Testis (tissue), 3 donors: ENCODE results near the gene STRN. TPM values are rescaled to one million over a fixed set of nuclear protein-coding genes. Genes with fewer than 3 reads are reported as not detected.

ENCODE experiments used
- DNase-seq: peaks from one replicate; pipeline ENCODE4 v3.0.0-alpha.2; 2019
- H3K27ac ChIP-seq, 2 donors: fragments of 200-600 bp; sonication (generic); one replicate each; pipeline ENCODE4 v1.5.1; 2019
- H3K27me3 ChIP-seq: fragments of 200-600 bp; sonication (generic); one replicate; pipeline ENCODE4 v1.5.1; 2019
- H3K36me3 ChIP-seq: fragments of 200-600 bp; sonication (generic); one replicate; pipeline ENCODE4 v1.5.1; 2017; ENCODE audit warnings: low read depth; ENCODE audit errors: missing control alignments
- H3K4me1 ChIP-seq: fragments of 200-600 bp; sonication (generic); one replicate; pipeline ENCODE4 v1.5.1; 2019
- H3K4me3 ChIP-seq, 2 donors: fragments of 200-600 bp; sonication (generic); one replicate each; pipeline ENCODE4 v1.5.1; 2017 to 2019
- H3K9me3 ChIP-seq: fragments of 200-600 bp; sonication (generic); one replicate; pipeline ENCODE4 v1.5.1; 2017
- POLR2A ChIP-seq: fragments of 450-650 bp; IDR thresholded peaks from one replicate; pipeline ENCODE4 v1.6.1; 2017; ENCODE audit warnings: antibody characterized with exemption, mild to moderate bottlenecking, moderate library complexity
- WGBS, 2 donors: methylation state at CpG; one replicate each; pipeline ENCODE4 v1.1.5; 2018; 5-methylcytosine and 5-hydroxymethylcytosine counted together
- intact Hi-C: fragments of 100-400 bp; cut with DNase I; formaldehyde crosslinking; loops from one replicate; pipeline ENCODE4 v1.15.1; 2023; ENCODE audit warnings: low total_unique reads
- polyA plus RNA-seq: library from polyadenylated mRNA; stranded (reverse); fragments of 350-450 nt; fragmentation: Illumina TruSeq; extraction: RNeasy Lipid Tissue Mini Kit (QIAGEN cat#74804); gene quantifications from one replicate; pipeline ENCODE4 v1.2.3, GENCODE V29; 2014; ENCODE audit warnings: low read depth, low replicate concordance; ENCODE audit not compliant: insufficient read depth
- total RNA-seq, 2 donors: library from RNA; depleted of rRNA; stranded (reverse); fragments of >200 nt; gene quantifications; one replicate each; pipeline ENCODE4 v1.2.3, GENCODE V29; 2016
- TF ChIP-seq, protein P1 (sequence below), 3 experiments: fragments of 450-650 bp in 2 of 3; fragments of 200-600 bp in 1 of 3; sonication (generic) in 1 of 3; IDR thresholded peaks; one replicate each; pipeline ENCODE4 v1.5.1; 2016 to 2019; ENCODE audit warnings: antibody characterized with exemption in 3 of 3, mild to moderate bottlenecking in 2 of 3, moderate library complexity in 1 of 3

Gene STRN
- total and polyA plus RNA-seq, 3 donors from 2014 or later: 13.9 to 37.1 (median 34.8) TPM

DNA sequence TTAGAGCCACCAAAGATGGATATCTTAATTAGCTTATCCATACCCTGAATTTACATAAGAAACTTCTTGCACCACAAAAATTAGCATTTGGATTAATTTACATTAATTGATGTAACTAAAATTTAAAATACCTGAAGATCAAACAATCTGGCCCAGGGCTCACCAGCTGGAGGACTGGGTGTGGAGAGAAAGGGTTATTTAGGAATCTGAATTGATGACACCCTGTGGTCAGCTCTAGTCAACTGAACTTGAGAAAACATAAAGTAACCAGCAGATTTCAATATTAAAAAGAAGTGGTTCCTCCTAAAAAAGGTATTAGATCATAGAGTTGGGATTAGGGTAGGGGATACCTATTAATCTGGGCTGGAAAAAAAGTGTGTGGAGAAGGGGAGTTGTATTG lies 122.5 kb downstream of the STRN start:
- H3K27me3 ChIP-seq: no peaks in the 10 kb centered on the region
- no peaks in the 10 kb centered on the region for H3K36me3 ChIP-seq
- no peaks in the 10 kb centered on the region for H3K4me1 ChIP-seq
- H3K9me3 ChIP-seq: no peaks in the 10 kb centered on the region
- no peak overlapping the region for H3K4me3 ChIP-seq
- no peak overlapping the region for H3K27ac ChIP-seq
- no peak for DNase-seq
- intact Hi-C loops: no loop called here
- TF ChIP-seq, protein P1, sequence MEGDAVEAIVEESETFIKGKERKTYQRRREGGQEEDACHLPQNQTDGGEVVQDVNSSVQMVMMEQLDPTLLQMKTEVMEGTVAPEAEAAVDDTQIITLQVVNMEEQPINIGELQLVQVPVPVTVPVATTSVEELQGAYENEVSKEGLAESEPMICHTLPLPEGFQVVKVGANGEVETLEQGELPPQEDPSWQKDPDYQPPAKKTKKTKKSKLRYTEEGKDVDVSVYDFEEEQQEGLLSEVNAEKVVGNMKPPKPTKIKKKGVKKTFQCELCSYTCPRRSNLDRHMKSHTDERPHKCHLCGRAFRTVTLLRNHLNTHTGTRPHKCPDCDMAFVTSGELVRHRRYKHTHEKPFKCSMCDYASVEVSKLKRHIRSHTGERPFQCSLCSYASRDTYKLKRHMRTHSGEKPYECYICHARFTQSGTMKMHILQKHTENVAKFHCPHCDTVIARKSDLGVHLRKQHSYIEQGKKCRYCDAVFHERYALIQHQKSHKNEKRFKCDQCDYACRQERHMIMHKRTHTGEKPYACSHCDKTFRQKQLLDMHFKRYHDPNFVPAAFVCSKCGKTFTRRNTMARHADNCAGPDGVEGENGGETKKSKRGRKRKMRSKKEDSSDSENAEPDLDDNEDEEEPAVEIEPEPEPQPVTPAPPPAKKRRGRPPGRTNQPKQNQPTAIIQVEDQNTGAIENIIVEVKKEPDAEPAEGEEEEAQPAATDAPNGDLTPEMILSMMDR (IDR thresholded peaks at IDR 0.05): no peak
- TF ChIP-seq POLR2A: no peak

DNA sequence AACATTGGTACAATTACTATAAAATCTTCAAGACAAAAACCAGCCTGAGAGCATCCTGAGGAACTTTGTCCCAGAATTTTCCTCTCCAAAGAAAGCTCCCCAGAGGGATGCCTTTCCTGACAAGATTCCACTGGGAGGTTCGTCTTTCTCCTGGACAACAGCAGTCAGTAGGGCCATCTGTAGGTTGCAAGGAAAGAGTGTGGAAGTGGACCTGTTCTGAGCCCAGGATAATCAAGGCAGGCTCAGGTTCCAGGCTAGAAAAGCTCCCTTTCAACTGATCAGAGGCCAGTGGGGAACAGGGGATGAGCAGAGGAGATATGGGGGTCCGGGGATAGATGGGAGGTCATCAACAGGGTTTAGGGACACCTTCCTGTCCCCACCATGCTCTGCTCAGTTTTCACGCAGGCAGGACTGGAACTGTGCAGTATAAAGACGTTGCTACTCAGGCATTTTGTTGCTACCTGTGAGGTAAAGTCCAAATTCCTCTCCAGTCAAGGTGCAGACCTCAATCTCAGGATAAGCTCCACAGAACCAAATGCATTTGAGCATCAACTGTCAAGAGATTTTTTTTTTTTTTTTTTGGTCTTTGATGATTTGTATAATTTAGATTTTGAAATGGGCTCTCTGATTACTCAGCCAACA lies 126.2 kb downstream of the STRN start:
- intact Hi-C loops: no loop called here
- Histone ChIP-seq H3K36me3 (no peaks in the 10 kb centered on the region), H3K27me3 (no peaks in the 10 kb centered on the region), H3K27ac (no peak overlapping the region), H3K4me3 (no peak overlapping the region), H3K4me1 (no peaks in the 10 kb centered on the region), H3K9me3 (no peaks in the 10 kb centered on the region)
- no peak for DNase-seq
- WGBS, 2 donors: 82 to 85% methylated on average over 2 to 4 of the region's 4 CpGs
- TF ChIP-seq, protein P1 (IDR thresholded peaks at IDR 0.05): no peak
- TF ChIP-seq POLR2A: no peak

DNA sequence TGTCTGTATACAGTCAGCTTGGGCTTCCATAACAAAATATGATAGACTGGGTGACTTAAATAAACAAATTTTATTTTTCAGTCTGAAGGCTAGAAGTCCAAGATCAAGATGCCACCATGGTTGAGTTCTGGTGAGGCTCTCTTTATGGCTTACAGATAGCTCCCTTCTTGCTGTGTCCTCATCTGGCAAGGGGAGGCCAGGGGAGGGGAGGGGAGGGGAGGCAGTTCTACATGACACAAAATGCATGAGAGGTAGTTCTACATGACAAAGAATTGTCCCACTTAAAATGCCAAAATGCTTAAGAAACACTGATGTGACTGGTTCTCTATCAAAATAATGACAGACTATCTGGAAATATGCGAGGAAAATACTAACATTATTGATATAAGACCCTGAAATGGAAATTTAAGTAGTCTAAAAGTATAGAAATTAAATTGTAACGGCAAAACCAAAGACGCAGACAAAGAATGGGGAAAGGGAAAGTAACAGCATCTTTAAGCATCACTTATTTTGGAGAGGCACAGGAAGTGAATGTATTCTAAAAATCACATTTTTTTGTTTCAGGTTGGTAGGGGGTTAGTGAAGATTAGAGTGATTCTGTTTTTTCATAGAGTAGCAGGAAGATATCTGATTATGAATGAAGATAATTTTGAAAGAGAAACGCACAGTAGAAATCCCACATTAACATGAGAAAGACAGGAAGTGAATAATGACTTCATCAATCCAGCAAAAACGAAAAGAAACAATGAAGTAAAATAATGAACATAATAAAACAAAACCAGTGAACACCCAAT lies 131.4 kb downstream of the STRN start:
- DNase-seq: no peak
- Histone ChIP-seq H3K36me3 (no peaks in the 10 kb centered on the region), H3K4me3 (no peak overlapping the region), H3K27ac (no peak overlapping the region), H3K9me3 (no peaks in the 10 kb centered on the region), H3K27me3 (no peaks in the 10 kb centered on the region), H3K4me1 (no peaks in the 10 kb centered on the region)
- intact Hi-C loops: no loop called here
- WGBS, 2 donors: 42 to 51% methylated on average over 5 of the region's 5 CpGs
- TF ChIP-seq, protein P1 (IDR thresholded peaks at IDR 0.05): no peak
- TF ChIP-seq POLR2A: no peak

DNA sequence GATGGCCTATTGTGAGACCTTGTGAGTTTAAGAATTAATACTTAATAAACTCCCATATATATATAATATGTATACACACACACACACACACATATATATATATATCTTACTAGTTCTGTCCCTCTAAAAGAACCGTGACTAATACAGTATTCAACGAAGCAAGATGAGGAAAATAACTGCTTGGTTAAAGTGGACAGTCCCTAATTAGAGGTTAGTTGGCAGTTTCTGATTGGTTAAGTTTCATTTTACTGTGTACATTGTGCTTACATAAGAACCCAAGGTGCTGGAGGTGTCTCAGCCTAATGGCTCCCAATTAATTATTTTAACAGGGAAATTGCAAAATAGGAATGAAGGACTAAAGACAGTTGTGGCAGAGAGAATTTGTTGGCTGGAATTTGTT lies 132.1 kb downstream of the STRN start:
- Histone ChIP-seq H3K36me3 (no peaks in the 10 kb centered on the region), H3K4me1 (no peaks in the 10 kb centered on the region), H3K4me3 (no peak overlapping the region), H3K9me3 (no peaks in the 10 kb centered on the region), H3K27ac (no peak overlapping the region), H3K27me3 (no peaks in the 10 kb centered on the region)
- TF ChIP-seq, protein P1 (IDR thresholded peaks at IDR 0.05): no peak
- no peak for TF ChIP-seq POLR2A
- 82 to 91% methylated on average over 2 of the region's 2 CpGs for WGBS, 2 donors
- DNase-seq: no peak
- intact Hi-C loops: no loop called here
